ENCODE measurements around the gene TP53INP2.

DNA sequence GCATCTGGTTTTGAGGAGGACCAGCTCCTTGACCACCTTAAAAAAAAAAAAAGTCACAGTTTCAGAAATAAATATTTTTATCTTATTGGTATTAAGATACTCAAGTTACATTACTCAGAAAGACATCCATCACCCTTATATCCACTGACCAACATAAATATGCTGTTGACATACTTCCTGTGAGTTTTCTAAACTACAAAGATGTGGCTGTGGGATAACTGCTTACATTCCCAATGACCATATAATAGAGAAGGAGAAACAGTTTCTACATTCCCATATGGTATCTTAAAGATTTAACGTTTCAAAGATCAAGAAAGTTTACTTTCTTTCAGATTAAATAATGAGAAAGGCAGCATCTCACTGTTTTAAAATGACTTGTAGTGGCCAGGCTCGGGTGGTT, 46.3 kb downstream of the TP53INP2 start:
- TF ChIP-seq, protein P1, sequence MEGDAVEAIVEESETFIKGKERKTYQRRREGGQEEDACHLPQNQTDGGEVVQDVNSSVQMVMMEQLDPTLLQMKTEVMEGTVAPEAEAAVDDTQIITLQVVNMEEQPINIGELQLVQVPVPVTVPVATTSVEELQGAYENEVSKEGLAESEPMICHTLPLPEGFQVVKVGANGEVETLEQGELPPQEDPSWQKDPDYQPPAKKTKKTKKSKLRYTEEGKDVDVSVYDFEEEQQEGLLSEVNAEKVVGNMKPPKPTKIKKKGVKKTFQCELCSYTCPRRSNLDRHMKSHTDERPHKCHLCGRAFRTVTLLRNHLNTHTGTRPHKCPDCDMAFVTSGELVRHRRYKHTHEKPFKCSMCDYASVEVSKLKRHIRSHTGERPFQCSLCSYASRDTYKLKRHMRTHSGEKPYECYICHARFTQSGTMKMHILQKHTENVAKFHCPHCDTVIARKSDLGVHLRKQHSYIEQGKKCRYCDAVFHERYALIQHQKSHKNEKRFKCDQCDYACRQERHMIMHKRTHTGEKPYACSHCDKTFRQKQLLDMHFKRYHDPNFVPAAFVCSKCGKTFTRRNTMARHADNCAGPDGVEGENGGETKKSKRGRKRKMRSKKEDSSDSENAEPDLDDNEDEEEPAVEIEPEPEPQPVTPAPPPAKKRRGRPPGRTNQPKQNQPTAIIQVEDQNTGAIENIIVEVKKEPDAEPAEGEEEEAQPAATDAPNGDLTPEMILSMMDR (IDR thresholded peaks at IDR 0.05) = no peak
- no peak for TF ChIP-seq POLR2A (IDR thresholded peaks at IDR 0.05)
